Measurements from ENCODE around the gene DYRK2. TPM values are rescaled to one million over a fixed set of nuclear protein-coding genes. Genes with fewer than 3 reads are reported as not detected.
"Not testable (repeated sequence)": the region's sequence is repeated elsewhere in the genome, so short reads cannot be mapped to it uniquely, and the experiment has no call there.

The DYRK2 gene
- total RNA-seq, 1 donor from 2014 or later: 51.2 TPM

DNA sequence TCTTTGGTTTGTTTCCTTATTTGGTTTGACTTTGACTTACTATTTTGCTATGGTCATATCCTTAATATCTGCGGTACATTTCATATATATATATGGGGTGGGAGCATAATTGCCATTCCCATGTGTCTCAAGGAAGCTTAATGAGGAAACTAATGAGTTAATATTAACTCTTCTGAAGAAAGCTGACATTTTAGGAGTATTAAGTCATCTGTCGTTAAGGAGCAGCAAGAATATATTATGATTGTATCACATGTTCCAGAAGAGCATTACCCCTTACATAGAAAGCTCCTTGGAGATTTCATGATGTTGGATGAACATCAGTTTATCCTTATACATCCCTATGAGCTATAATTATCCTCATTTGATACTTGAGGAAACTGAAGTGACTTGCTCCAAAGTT is 15.6 kb downstream of the DYRK2 start:
- ATAC-seq: no peak
- no peak for DNase-seq (ENCODE audit: missing footprints)
- intact Hi-C loops (cut with DNase I): no loop called here

DNA sequence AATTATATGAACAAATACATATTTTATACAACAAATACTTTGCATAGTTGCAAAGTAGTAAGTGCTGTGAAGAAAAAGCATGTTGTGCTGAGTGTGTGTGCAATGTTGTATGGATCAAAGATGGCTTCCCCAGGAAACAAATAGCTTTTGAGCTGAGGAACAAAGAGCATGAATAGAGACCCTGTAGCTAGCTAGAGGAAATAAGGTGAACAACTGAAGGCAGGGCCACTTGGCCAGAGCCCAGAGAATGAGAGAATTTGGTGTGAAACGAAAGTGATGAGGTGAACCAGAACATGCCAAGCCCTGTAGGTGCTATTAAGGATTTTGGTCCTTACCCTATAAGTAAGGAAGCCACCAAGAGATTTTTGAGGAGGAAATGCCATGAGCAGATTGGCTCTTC is 17.1 kb downstream of the DYRK2 start:
- DNase-seq (ENCODE audit: missing footprints) (no peak), ATAC-seq (no peak)
- intact Hi-C loops (cut with DNase I): no loop called here

DNA sequence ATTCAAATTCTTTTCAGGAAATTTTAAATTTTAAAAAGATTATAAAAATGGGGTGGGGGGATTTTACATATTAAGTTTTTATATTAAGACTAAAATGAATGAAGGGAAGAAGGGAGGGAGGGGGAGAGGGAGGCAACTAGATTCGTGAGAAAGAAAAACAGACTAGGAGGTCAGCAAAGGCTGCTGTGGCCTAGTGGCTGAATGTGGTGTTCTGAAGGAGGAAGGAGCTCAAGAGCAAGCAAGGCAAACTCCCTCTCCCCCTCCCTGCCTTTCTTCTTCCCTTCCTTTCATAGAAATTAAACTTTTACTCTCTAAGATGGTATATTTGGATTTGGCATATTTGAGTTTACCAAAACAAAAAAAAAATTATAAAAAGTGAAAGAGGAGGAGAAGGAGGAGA is 18.1 kb downstream of the DYRK2 start:
- DNase-seq (ENCODE audit: missing footprints) (no peak), ATAC-seq (no peak)
- intact Hi-C loops (cut with DNase I): no loop called here

DNA sequence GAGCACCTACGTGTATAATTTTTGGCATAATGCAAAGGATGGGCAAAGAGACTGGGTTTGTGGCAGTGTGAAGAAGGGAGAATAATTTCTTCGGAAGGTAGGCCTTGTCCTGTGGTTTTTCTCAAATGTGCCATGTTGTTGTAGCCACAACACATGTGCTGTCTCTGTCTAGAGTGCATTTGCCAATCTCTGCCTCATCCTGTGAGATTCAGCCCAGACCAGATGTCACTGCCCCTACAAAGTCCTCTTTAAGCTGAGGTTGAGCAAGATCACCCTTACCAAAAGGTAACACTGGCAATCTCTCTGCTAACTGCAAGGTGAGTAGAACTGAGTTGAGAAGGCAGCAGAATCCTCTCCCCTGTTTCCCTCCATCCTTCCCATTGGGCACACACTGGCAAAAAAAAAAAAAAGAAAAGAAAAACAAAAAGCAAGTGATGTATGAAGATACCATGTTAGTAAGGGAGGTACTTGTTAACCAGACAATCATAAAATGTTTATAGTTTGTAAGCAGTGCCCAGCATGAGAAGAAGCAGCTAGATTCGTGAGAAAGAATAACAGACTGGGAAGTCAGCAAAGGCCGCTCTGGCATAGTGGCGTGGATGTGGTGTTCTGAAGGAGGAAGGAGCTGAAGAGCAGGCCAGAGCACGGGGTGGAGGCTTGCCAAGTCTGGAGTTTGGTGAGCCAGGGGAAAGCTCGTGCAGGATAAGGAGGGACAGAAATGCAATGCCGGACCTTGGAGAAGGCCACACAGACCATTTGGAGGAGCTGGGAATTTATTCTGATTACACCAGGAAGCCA is 18.9 kb downstream of the DYRK2 start:
- ATAC-seq (peak; percentile 88), DNase-seq (ENCODE audit: missing footprints) (peak; percentile 89)
- intact Hi-C loops (cut with DNase I): no loop called here

DNA sequence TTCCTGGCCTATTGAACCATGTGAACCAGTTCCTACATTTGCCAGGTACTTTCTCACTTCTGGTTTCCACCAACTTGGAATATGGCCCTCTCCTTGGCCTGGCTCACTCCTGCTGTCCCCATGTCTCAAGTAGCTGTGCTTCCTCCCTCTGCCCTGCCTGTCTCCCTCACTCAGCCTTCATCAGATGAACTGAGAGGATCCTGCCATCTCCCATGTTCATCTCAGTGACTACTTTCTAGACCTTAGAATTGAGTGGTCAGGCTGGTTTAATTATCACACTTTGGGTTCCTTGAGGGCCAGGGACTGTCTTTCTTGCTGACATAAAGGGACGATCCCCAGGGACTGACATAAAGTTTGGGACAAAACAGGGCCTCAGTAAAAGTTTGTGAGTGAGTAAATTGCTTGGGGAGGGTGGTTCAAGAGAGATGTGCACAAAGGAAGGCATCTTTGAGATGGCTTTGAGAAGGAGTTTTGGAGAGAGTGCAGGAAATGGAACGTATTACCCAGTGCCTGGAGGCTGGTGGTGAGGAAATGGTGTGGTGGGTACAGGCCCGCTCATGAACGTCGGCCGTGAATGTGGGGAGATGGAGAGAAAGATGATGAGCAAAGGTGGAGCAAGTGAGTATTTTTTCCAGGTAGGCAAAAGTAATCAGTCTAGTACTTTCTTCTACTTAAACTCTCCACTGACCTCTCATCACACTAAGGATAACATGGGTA is 20.8 kb downstream of the DYRK2 start:
- DNase-seq (ENCODE audit: missing footprints) (no peak), ATAC-seq (no peak)
- intact Hi-C loops (cut with DNase I): no loop called here

DNA sequence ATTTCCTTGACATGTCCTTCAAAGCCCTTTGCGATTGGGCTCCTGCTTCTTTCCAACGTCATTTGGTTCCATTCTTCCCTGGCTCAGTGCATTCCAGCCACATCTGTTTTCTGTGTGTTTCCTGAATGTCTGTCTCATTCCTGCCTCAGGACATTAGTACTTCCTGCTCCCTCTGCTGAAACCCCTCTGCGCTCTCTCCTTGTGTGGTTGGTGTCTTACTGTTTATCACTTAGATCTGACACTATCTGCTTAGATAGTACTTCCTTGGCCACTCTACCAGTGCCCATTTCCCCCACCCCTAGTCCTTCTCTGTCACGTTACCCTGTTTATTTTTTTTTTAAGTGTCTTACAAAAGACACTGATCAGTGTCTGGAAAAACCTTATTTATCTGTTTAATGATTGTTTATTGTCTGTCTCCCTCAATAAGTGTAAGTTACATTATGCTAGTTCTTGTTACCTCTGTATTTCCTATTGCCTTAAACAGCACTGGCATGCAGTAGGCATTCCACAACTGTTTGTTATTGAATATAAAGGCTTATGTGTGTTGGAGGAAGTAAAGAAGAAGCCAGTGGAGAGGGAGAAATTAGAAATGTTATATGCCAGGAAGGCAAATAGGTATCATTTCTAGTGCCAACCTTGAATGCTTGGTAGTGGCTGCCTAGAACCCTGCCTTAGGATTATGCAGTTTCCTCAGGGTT is 21.5 kb downstream of the DYRK2 start:
- ATAC-seq (no peak), DNase-seq (ENCODE audit: missing footprints) (no peak)
- intact Hi-C loops (cut with DNase I): no loop called here

DNA sequence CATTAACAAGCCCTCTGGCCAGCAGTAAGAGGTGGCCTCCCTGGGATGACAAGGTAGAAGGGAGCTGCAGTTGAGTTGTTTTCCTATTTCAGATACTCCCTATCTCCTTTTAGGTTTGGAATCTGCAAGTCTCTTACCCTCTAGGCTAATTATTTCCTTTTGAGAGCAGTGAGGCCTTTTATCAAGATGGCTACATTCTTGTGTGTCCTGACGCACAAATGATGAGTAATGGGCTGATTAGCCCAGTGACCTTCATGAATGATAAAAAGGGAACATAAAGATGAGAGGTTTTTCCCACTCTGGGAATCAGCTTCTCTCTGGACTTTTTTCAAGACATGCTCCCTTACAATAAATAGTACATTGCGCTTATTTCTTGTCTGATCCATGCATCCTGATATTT is 22.9 kb downstream of the DYRK2 start:
- intact Hi-C loops (cut with DNase I): no loop called here
- ATAC-seq: no peak
- no peak for DNase-seq (ENCODE audit: missing footprints)

DNA sequence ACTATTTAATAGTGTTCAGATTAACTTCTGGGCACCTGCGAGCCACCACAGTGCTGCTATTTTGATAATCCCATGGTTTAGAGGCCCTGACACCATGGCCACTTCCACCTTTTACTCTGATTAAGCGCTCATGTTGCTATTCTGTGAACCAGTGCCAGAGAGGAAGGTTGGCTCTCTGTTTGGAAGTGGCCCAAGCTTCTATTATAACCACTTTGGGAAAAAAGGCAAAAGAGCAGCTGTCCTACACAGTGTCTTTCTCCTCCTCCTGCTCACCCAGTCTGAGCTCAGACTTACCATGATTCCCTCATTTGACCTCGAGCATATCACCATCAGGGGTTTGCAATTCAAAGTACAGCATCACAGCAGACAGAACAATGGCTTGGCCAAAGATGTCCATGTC is 23.3 kb downstream of the DYRK2 start:
- intact Hi-C loops (cut with DNase I): no loop called here
- ATAC-seq (no peak), DNase-seq (ENCODE audit: missing footprints) (no peak)

DNA sequence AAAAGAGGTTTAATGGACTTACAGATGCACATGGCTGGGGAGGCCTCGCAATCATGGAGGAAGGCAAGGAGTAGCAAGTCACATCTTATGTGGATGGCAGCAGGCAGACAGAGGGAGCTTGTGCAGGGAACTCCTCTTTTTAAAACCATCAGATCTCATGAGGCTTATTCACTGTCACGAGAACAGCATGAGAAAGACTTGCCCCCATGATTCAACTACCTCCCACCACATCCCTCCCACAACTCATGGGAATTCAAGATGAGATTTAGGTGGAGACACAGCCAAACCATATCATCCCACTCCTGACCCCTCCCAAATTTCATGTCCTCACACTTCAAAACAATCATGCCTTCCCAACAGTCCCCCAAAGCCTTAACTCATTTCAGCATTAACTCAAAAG is 24.0 kb downstream of the DYRK2 start:
- intact Hi-C loops (cut with DNase I); ATAC-seq: not testable (repeated sequence)

DNA sequence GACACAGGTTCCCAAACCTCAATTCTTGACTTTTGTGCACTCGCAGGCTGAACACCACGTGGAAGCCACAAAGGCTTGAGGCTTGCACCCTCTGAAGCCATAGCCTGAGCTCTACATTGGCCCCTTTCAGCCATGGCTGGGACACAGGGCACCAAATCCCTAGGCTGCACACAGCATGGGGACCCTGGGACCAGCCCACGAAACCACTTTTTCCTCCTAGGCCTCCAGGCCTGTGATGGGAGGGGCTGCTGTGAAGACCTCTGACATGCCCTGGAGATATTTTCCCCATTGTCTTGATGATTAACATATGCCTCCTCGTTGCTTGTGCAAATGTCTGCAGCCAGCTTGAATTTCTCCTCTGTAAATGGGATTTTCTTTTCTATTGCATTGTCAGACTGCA is 25.0 kb downstream of the DYRK2 start:
- ATAC-seq; DNase-seq (ENCODE audit: missing footprints); intact Hi-C loops (cut with DNase I): not testable (repeated sequence)

More for the DNA sequence above, 24.0 kb downstream of the DYRK2 start:
- DNase-seq (ENCODE audit: missing footprints): not testable (repeated sequence)

DNA sequence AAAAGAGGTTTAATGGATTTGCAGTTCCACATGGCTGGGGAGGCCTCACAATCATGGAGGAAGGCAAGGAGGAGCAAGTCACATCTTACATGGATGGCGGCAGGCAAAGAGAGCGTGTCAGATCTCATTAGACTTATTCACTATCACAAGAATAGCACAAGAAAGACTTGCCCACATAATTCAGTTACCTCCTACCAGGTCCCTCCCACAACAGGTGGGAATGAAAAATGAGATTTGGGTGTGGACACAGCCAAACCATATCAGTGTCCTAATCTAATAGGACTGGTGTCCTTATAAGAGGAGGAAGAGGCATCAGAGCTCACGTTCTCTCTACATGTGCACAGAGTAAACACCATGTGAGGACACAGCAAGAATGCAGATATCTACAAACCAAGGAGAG is 25.9 kb downstream of the DYRK2 start:
- ATAC-seq (no peak), DNase-seq (ENCODE audit: missing footprints) (no peak)
- intact Hi-C loops (cut with DNase I): no loop called here

DNA sequence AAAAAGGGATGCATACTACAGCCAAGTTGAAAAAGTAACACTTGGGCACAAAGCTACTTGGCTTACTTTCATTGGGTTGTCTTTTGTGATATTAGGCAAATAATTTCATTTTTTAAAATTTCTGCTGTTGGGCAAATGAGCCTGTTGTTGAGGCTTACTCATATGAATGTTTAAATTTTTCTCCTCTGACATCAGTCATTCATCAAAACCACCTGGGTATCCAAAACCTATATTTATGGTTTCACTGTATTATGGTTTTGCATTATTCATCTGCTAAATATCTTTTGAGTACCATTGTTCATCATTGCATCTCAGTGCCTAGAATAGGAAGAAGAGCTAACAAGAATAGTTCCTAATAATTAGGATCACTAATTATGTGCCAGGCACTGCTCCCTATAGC is 28.1 kb downstream of the DYRK2 start:
- DNase-seq (ENCODE audit: missing footprints) (no peak), ATAC-seq (no peak)
- intact Hi-C loops (cut with DNase I): no loop called here

DNA sequence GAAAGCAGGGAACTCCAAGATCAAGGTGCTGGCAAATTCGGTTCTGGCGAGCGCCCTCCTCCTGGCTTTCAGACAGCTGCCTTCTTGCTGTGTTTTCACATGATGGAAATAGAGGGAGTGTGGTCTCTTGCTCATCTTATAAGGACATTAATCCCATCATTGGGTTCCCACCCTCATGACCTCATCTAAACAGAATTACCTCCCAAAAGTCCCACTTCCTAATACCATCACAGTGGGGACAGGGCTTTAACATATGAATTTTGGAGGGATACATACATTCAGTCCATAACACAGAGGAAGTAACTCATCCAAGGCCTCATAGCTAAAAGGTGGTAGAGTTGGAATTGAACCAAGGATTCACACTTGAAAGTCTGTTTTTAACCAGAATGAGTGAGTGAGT is 28.6 kb downstream of the DYRK2 start:
- intact Hi-C loops (cut with DNase I): no loop called here
- ATAC-seq (no peak), DNase-seq (ENCODE audit: missing footprints) (no peak)

DNA sequence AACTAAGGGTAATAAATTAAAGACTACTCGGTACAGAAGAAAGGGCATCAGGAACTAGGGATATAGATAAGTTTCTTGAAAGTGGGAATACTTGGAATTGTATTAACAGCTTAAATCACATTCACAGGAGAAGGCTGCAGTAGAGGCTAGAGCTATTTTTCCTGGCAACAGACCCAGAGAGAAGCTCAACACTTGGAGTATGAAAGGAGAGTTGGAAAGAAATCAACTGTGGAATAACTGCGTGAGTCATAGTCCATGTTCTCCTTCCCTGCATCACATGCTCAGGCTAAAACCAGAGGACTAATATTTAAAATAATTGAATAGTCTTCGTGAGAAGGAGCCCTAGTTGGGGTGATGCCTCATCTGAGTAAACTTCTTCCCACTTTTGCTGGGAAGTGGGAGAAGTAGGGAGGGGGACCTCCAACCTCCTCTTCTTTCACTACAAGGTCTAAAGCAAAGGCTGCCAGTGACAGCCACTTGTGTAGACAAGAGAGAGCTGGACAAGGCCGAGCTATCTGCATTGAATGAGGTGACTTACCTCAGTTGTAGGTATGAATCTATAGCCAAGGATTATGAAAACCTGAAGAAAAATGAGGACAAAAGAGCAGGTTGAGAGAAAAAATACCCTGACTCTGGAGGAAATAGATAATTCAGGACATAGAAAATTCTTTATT is 32.7 kb downstream of the DYRK2 start:
- DNase-seq (ENCODE audit: missing footprints) (no peak), ATAC-seq (peak; percentile 93)
- intact Hi-C loops (cut with DNase I): no loop called here

DNA sequence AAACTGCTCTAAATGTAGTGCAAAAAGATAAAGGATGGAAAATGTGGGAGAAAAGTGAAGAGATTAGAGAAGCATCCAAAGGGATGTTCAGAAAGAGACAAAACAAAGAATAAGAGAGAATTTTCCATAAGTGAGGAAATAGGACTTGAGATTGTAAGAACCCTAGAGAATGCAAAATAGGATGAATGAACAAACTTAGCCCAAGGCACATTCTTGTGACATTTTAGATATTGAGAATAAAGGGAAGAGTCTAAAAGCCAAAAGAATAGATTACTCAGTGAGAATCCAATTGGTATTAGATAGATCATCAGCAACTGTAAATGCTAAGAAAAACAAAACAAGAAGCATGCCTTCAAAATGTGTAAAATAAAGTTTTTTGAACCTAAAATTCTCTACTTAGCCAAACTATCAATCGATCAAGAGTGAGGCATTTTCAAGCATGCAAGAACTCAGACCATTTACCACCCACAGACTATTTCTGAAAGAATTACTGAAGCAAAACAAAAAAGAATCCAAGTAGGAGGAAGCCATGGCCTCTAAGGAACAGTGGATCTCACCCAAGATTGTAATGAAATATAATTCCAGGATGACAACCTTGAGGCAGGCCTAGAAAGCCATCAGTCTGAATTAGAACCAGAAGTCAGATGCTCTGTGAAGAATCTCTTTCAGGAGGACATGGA is 33.5 kb downstream of the DYRK2 start:
- DNase-seq (ENCODE audit: missing footprints): no peak
- intact Hi-C loops (cut with DNase I): no loop called here
- no peak for ATAC-seq

DNA sequence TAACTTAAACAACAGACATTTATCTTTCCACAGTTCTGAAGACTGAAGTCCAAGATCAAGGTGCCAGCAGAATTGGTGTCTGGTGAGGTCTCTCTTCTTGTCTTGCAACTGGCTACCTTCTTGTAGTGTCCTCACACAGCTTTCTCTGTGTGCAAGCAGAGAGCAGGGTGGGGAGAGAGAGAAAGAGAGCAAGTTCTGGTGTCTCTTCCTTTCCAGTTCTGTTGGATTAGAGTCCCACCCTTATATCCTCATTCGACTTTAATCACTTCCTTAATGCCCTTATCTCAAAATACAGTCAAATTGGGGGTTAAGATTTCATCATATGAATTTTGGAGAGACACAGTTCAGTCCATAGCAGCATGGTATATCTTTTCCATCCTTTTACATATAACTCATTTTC is 40.8 kb downstream of the DYRK2 start:
- intact Hi-C loops (cut with DNase I): no loop called here
- ATAC-seq: no peak
- no peak for DNase-seq (ENCODE audit: missing footprints)

DNA sequence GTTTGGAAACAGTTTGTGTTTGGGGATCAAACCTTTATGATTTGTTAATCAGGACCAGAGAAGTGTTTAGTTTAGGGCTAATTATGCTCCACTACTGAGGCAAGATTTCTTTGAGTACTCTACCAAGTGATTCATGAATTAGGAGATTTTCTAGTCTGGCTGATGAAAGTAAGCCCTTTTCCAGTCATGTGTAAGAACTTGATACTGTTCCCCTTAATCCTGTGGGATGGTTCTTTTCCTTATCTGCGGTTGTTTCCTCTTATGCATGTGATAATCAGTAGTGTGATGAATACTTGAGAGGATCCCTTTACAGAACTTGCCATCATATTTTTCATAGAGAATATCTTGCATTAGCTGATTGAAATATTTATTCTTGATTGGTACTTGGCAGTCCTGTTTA is 42.1 kb downstream of the DYRK2 start:
- DNase-seq (ENCODE audit: missing footprints): no peak

DNA sequence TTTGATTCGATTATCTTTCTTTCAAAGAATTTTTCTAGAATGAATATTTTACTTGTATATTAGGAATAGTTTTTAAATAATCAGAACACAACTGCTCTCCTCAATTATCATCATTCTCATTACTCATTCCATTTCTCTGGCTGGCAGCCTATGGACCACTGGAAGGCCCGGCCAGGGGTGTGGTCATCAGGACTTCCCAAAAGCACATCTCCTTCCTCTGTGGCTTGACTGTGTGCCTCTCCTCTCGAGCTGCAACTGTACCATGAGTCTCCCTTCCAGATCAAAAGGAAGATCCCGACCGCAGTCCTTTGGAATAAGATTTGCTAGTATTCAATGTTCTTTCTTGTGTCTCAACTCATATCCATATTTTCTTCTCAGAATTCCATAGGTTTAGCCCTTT is 42.7 kb downstream of the DYRK2 start:
- intact Hi-C loops (cut with DNase I): no loop called here
- DNase-seq (ENCODE audit: missing footprints): no peak
- no peak for ATAC-seq

More for the DNA sequence above, 42.1 kb downstream of the DYRK2 start:
- ATAC-seq: no peak
- intact Hi-C loops (cut with DNase I): no loop called here

DNA sequence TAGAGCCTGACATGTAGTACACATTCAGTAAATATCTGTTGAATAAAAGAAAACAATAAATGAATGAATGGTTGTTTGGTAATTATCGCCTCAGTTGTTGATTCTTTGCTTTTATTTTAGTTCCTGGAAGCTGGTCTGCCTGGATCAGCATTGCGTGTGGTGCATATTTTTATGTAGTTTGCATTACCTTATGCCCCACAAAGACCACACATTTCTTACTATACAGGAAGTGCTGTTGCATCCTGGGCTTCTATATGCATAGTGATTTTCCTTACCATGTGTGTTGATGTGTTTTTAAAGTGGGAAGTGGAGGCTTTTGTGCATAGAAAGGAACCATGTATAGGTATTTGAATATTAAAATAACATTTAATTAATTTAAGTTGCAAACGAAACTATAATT is 43.6 kb downstream of the DYRK2 start:
- no peak for ATAC-seq
- intact Hi-C loops (cut with DNase I): no loop called here
- no peak for DNase-seq (ENCODE audit: missing footprints)
